B cell (primary cell): ENCODE results near the gene PRR3.

Source experiments
- EZH2 ChIP-seq: IDR thresholded peaks from 2 replicates; pipeline ENCODE4 v1.6.1; 2012; ENCODE audit warnings: borderline replicate concordance, low read depth, mild to moderate bottlenecking, moderate library complexity, low read length; ENCODE audit not compliant: insufficient read depth, poor library complexity, severe bottlenecking
- TF ChIP-seq, protein P1 (sequence below): fragments of 200-600 bp; IDR thresholded peaks from one replicate; pipeline ENCODE4 v1.8.0; 2022; ENCODE audit warnings: antibody characterized with exemption, mild to moderate bottlenecking

DNA sequence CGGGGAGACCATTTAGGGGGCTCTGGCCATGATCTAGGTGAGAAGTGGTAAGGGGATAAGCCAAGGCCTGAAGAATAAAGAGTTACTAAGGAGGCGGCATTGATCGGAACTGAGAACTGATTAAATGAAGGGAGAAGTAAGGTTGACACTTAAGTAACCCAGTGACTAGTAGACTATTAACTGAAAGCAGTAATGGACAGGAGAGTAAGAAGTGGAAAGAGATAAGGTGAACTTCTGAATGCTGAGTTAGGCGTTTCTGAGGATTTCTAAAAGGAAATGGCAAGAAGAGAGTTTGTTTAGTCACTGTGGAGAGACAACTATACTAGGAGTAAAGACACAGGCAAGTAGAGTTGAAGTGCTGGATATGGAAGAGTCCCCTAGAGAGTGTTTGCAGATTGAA is 16.0 kb downstream of the PRR3 start:
- TF ChIP-seq, protein P1, sequence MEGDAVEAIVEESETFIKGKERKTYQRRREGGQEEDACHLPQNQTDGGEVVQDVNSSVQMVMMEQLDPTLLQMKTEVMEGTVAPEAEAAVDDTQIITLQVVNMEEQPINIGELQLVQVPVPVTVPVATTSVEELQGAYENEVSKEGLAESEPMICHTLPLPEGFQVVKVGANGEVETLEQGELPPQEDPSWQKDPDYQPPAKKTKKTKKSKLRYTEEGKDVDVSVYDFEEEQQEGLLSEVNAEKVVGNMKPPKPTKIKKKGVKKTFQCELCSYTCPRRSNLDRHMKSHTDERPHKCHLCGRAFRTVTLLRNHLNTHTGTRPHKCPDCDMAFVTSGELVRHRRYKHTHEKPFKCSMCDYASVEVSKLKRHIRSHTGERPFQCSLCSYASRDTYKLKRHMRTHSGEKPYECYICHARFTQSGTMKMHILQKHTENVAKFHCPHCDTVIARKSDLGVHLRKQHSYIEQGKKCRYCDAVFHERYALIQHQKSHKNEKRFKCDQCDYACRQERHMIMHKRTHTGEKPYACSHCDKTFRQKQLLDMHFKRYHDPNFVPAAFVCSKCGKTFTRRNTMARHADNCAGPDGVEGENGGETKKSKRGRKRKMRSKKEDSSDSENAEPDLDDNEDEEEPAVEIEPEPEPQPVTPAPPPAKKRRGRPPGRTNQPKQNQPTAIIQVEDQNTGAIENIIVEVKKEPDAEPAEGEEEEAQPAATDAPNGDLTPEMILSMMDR: no peak
- no peak for TF ChIP-seq EZH2
